Kidney glomerular epithelial cell (primary cell): ENCODE measurements around the gene KHSRP.
A peak's percentile ranks its signal among the peaks of the same experiment; 100 is the strongest.

Experiments
- DNase-seq: peaks from one replicate; lab custom pipeline; 2025; lab: John Stamatoyannopoulos, UW

KHSRP gene

DNA sequence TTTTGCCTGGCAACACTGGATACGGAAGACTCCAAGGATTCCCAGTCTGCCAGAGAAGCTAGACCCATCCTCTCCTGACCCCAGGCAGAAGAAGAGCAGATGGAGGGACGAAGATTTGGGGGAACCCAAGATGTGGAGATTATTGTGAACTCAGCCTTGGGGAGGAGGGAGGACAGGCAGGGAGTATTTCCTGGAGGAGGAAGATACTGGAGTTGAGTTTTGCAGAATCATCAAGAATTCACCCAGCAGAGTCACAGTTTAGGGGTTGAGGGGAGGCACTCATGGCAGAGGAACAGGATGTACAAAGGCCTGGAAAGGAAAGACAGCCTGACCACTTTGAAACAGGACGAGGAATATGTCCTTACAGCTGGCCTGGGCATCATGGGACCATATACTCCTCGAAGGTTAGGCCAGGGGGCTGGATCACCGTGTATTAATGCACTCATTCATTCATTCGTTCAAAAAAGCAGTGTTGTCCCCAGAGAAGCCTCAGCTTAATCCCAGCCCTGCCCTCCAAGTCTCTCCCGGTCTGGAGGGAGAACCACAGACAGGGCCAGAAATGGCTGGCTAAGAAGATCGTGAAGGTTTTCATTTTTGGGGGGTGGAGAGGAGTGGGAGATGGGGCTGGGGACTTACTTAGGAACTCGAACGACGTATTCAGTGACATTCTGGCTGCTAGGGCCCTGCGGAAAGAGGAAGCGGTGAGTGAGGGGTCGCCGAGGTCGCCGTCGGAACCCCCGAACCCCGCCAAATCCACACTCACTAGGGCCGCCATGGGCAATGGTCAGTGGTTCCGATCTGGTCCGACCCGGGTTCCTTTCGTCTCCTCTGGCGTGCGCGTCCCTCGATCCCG, 32.2 kb downstream of the KHSRP start:
- no peak for DNase-seq

DNA sequence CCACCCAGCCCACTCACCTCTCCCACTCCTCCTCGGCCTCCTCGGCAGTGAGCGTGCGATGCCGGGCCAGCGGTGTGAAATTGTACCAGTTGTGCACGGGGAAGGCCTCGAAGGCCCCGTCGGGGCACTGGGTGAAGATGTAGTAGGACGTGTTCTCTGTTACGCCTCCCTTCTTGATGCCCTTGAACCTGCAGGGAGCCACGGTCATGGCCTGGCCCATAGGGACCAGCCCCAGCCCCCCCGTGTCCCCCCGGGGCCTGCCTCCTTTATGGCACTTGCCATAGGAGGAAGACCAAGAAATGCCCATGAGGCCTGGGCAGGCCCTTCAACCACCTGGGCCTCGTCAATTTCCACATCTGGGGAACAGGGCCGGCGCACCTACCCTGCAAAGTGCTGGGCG, 37.2 kb downstream of the KHSRP start:
- no peak for DNase-seq

DNA sequence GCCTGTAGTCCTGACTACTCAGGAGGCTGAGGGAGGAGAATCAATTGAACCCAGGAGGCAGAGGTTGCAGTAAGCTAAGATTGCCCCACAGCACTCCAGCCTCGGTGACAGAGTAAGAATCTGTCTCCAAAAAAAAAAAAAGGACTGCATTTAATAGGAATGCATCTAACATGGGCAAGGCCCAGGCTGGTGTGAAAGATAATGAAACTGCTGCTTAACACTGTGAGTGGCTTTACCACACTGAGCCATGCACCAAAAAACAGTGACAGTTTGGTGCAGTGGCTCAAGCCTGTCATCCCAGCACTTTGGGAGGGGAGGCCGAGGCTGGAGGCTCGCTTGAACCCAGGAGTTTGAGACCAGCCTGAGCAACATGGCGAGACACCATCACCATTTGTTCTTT, 40.2 kb downstream of the KHSRP start:
- DNase-seq: no peak

DNA sequence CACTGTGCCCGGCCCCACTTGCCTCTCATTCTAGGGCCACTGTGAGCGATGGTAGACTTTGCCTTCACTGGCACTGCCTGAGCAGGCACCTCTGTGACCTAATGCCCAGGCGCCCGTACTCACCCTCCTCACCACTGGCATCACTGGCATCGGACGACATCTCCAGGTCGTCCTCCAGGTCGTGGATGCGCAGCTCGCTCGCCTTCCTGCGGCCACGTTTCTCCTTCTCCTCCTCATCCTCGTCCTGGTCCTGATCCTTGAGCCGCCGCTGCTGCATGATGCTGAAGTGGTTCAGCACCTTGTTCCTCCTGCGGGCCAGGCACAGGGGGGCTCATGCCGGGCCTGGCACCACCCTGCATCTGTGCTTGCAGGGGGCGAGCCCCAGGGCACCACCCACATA, 41.4 kb downstream of the KHSRP start:
- no peak for DNase-seq

DNA sequence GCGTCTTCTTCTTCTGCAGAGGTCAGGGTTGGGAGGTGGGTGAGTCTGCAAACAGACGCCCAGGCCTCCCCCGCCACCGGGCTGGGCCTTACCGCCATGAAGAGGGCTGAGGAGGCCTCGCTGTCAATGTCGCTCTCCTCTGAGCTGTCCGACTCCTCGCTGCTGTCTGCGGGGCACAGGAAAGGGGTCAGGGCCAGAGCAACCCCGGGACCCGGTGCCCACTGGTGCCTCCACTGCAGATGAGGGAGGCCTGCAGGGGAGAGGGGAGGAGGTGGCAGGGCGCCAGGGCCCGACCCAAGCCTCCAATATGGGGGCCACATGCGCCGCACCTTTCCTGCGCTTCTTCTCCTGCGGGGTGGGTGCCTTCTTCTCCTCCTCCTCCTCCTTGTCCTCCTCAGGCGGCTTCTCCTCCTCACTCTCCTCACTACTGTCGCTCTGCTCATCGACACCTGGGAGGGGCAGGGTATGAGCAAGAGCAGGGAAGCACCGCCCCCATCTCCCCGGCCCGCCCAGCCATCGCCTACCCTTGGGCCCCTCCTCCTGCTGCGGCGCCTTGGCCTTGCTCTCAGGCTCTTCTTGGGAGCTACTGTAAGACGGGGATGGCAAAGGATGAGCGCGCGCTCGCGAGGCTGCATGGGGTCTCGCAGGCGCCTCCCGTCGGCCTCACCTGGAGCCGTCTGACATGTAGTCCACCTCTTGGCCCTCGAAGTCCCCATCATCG, 43.4 kb downstream of the KHSRP start:
- no peak for DNase-seq

DNA sequence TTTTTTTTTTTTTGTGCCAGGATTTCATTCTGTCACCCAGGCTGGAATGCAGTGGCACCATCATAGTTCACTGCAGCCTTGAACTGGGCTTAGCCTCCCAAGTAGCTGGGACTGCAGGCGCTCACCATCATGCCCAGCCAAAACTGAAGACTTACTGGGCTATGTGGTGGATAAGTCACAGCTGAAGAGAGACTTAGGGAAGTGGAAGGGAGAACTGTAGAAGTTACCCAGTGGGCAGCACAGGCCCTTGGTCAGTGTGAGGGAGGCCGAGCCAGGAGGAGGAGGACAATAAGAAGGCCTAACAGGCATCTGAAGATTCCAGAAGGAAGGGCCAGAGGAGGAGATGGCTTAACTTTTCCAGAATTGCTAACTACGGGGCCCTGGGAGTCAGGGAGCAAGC, 44.9 kb downstream of the KHSRP start:
- DNase-seq: no peak

DNA sequence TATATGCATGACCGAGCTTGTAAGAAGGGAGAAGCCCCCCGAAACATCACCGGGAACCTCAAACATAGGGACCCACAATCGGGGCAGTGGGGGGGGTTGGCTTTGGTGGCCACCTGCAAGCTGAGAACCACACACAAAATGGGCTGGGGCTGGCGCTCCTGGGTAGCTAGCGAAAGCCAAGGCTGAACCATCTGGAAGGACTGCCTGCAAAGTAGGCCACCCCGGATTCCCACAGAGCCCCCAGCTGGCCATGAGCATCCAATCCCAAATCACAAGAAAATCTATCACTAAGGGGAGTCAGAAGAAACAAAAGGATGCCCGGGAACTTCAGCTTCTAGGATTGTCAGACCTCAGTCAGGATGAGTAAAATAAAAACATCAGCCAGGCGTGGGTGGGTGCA, 46.1 kb downstream of the KHSRP start:
- DNase-seq: no peak

DNA sequence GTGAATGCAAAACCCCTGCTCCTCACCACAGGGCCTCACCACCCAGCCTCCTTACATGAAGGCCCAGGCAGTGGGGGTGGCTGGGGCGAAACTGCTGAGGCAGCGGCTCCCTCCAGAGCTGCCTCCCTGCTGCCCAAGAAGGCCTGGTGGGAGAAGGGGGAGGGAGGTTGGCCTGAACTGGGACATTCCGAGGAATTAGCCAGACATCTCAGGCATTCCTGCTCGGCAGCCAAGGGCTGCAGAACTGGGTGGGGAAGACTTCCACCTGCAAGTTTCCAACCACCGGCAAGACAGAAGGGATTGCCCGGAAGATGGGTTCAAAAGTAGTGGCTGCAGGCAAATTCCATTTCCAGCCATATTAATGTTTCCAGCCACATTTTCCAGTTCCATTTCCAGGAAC, 46.6 kb downstream of the KHSRP start:
- DNase-seq: peak; percentile 73

DNA sequence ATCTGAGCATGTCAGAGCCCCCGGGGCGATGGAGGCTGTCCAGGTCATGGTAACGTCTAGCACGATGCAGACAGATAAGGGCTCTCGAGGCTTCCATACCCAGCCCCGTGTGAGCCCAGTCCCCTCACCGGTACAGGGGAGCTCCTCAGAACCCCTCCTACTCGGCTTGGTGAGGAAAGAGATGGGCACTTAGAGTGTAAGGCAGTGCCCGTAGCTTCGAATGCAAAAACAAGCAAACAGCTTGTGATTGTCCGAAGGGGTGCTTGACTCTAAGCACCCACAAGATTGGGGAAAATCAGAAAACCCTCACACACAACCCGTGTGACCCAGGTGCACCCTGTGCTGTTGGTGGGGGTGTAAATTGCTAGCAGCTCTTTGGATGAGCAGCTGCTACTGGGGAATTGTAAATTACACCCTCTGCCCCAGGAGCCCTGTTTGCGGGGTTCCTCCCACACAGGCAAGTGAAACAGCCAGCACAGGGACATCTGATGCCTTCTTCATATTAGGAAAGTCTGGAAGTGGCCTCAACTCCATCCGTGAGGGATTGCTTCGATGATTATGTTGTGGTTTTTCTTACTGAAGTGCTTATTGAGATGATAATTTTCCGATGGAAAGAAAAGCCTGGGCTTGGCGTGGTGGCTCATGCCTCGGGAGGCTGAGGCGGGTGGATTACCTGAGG, 48.0 kb downstream of the KHSRP start:
- no peak for DNase-seq

DNA sequence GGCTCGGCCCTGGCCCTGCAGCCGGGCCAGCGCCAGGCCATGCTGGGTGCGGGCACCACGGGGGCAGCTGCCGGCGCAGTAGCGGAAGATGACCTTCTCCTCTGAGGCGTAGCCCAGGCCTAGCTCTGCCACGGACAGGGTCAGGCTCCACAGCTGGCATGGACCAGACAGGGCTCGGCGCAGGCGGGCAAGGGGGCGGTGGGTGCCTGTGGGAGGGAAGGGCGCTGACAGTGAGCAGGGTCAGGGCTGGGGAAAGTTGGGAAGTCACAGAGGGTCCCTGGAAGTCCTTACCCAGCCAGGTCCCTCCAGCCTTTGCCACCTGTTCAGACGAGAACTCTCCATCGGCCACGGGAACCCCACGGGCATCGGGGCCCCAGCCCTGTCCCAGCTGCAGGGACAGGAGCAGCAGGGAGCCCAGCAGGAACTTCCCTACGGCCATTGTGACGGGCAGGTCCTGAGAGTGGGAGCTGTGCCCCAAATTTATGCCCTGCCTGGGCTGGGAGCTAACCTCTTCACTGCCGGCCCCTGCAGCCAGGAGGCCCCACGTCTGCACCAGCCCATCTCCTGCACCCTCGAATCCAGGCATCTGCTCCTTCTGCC, 49.1 kb downstream of the KHSRP start, which contains the start of gene PSPN:
Gene PSPN (minus strand): TSS at position 523 of the 600 bp plus-strand sequence. CDS start 84 bp downstream, at position 439.
- DNase-seq: no peak

DNA sequence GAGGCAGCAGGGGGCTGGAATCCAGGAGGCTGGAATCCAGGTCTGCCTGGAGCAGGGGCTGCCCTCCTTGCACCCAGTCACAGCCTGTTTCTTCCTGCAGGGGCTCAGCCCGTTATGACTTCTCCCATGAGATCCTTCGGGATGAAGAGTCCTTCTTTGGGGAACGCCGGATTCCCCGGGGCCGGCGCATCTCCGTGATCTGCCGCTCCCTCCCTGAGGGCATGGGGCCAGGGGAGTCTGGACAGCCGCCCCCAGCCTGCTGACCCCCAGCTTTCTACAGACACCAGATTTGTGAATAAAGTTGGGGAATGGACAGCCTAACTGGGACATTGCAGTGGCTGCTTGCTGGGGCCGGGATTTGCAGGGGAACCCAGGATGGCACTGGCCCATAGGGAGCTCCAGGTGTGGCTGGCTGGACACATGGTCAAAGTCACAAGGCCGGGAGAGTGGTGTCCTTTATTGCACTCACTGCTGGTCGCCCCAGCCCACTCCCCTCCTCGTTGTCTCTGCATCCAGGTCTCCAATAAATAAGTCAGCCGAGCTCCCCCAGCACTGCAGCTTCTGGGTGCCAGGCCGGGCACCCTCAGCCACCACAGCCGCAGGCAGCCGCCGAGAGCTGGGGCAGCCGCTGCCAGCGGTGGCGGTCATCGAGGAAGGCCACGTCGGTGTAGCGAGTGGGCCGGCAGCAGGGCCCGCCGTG, 49.8 kb downstream of the KHSRP start:
- DNase-seq: no peak

DNA sequence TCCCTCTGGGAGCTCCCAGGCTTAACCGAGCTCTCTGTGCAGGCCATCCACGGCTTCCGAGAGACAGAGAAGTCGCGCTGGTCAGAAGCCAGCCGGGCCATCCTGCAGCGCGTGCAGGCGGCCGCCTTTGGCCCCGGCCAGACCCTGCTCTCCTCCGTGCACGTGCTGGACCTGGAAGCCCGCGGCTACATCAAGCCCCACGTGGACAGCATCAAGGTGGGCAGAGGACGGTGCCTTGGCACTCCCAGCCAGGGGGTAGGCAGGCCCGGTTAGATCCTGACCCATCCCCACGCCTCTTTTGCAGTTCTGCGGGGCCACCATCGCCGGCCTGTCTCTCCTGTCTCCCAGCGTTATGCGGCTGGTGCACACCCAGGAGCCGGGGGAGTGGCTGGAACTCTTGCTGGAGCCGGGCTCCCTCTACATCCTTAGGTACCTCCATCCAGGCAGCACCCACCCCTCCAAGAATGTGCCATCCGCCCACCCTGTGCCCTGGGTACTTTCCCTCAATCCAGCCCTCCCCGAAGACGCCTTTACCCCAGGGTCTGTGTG, 50.4 kb downstream of the KHSRP start:
- no peak for DNase-seq

DNA sequence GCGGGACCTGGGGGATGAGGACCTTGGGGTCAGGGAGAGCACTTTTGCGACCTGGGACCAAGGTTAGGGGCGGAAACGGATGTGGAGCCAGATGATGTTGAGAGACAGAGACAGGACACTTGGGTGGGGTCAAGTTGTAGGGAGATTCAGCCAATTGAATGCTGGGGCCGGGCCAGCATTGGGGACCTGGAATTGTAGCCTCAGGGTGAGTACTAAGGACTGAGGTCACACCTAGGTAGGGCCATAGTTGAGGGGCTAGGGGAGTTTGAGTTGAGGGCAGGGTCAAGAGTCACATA, 50.9 kb downstream of the KHSRP start:
- DNase-seq: no peak

DNA sequence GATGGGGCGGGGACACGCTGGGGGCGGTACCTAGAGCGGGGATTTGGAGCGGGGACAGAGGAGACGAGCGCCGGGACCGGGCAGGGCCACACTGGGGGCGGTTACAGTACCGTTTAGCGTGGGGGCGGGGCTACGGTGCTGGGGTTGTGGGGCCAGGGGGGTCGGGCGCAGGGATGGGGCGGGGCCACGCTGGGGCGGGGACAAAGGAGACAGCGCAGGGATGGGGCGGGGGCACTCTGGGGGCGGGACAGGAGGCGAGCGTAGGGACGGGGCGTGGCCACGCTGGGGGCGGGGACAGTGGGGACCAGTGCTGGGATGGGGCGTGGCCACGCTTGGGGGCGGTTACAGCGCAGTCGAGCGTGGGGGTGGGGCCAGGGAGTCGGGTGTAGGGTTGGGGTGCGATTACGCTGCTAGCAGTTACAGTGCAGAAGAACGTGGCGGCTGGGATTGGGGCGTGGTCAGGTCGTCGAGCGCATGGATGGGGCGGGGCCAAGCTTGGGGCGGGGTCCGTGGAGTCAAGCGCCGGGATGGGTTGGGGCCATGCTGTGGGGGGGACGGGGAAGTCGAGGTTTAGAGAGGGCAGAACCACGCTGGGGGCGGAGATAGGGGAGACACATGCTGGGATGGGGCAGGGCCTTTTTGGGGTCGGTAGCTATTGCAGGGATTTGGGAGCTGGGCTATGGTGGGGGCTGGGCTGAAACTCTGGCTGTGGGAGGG, 51.4 kb downstream of the KHSRP start:
- peak; percentile 97 for DNase-seq

DNA sequence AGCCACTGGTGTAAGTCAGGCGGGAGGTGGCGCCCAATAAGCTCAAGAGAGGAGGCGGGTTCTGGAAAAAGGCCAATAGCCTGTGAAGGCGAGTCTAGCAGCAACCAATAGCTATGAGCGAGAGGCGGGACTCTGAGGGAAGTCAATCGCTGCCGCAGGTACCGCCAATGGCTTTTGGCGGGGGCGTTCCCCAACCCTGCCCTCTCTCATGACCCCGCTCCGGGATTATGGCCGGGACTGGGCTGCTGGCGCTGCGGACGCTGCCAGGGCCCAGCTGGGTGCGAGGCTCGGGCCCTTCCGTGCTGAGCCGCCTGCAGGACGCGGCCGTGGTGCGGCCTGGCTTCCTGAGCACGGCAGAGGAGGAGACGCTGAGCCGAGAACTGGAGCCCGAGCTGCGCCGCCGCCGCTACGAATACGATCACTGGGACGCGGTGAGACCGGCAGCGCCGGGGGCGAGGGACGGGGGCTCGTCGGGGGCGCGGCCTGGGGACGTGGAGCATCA, 52.0 kb downstream of the KHSRP start, which contains the start of gene ALKBH7:
Gene ALKBH7 (plus strand): TSS at position 201 of the 502 bp plus-strand sequence. CDS start 27 bp downstream, at position 228.
- DNase-seq: peak; percentile 99

DNA sequence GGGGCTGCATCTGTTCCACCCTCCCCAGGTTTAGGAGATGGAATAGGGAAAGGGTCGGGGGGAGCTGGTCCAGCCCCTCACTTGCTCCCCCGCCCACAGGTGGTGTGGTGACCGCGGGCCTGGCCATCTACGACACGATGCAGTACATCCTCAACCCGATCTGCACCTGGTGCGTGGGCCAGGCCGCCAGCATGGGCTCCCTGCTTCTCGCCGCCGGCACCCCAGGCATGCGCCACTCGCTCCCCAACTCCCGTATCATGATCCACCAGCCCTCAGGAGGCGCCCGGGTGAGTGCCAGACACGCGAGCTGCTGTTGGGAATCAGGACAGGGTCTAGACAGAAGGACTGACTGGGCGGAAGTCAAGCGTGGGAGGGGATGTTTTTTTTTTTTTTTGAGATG, 60.3 kb downstream of the KHSRP start:
- DNase-seq: no peak
